HEK293 (cell line): ENCODE results near the gene SLCO4A1.

Experiments used
- HIC1 ChIP-seq: fragments of 450-650 bp; formaldehyde crosslinking; IDR thresholded peaks from 2 replicates; pipeline ENCODE4 v1.5.1; 2016; ENCODE audit warnings: missing biosample characterization, missing genetic modification characterization
- IKZF3 ChIP-seq: fragments of 450-650 bp; IDR thresholded peaks from 2 replicates; pipeline ENCODE4 v1.5.0; 2018; ENCODE audit warnings: missing biosample characterization, mild to moderate bottlenecking, missing genetic modification characterization, moderate library complexity
- KLF10 ChIP-seq: fragments of 450-650 bp; IDR thresholded peaks from 2 replicates; pipeline ENCODE4 v1.5.1; 2018; ENCODE audit warnings: missing biosample characterization, mild to moderate bottlenecking, missing genetic modification characterization
- KLF9 ChIP-seq: fragments of 450-650 bp; formaldehyde crosslinking; IDR thresholded peaks from 2 replicates; pipeline ENCODE4 v1.5.1; 2016; ENCODE audit warnings: missing biosample characterization, missing genetic modification characterization, low read depth
- PRDM4 ChIP-seq: fragments of 450-650 bp; formaldehyde crosslinking; IDR thresholded peaks from 2 replicates; pipeline ENCODE4 v1.5.1; 2017; ENCODE audit warnings: missing biosample characterization, missing genetic modification characterization
- SP2 ChIP-seq: fragments of 450-650 bp; formaldehyde crosslinking; IDR thresholded peaks from 2 replicates; pipeline ENCODE4 v1.5.1; 2016; ENCODE audit warnings: missing biosample characterization, missing genetic modification characterization
- WT1 ChIP-seq: fragments of 450-650 bp; formaldehyde crosslinking; IDR thresholded peaks from 2 replicates; pipeline ENCODE4 v1.5.1; 2016; ENCODE audit warnings: missing biosample characterization, missing genetic modification characterization
- ZBTB17 ChIP-seq: fragments of 450-650 bp; formaldehyde crosslinking; IDR thresholded peaks from 2 replicates; pipeline ENCODE4 v1.5.1; 2016; ENCODE audit warnings: missing biosample characterization, missing genetic modification characterization
- ZBTB7A ChIP-seq: fragments of 450-650 bp; formaldehyde crosslinking; IDR thresholded peaks from 2 replicates; pipeline ENCODE4 v1.5.1; 2016; ENCODE audit warnings: low read depth, missing biosample characterization, missing genetic modification characterization
- ZFHX2 ChIP-seq: fragments of 450-650 bp; formaldehyde crosslinking; conservative IDR thresholded peaks from 2 replicates; pipeline ENCODE4 v1.5.1; 2016; ENCODE audit warnings: missing biosample characterization, missing genetic modification characterization
- ZNF121 ChIP-seq: fragments of 450-650 bp; formaldehyde crosslinking; IDR thresholded peaks from 2 replicates; pipeline ENCODE4 v1.5.1; 2016; ENCODE audit warnings: missing biosample characterization, missing genetic modification characterization
- ZNF24 ChIP-seq: fragments of 450-650 bp; formaldehyde crosslinking; IDR thresholded peaks from 2 replicates; pipeline ENCODE4 v1.5.1; 2016; ENCODE audit warnings: missing biosample characterization, missing genetic modification characterization
- ZNF26 ChIP-seq: fragments of 450-650 bp; formaldehyde crosslinking; IDR thresholded peaks from 2 replicates; pipeline ENCODE4 v1.5.1; 2016; ENCODE audit warnings: missing biosample characterization, missing genetic modification characterization
- ZNF394 ChIP-seq: fragments of 450-650 bp; formaldehyde crosslinking; IDR thresholded peaks from 2 replicates; pipeline ENCODE4 v1.5.1; 2016; ENCODE audit warnings: missing biosample characterization, missing genetic modification characterization, mild to moderate bottlenecking, moderate library complexity, borderline replicate concordance
- ZNF404 ChIP-seq: fragments of 450-650 bp; formaldehyde crosslinking; IDR thresholded peaks from 2 replicates; pipeline ENCODE4 v1.5.1; 2017; ENCODE audit warnings: missing biosample characterization, missing genetic modification characterization
- ZNF449 ChIP-seq: fragments of 450-650 bp; formaldehyde crosslinking; IDR thresholded peaks from 2 replicates; pipeline ENCODE4 v1.5.1; 2017; ENCODE audit warnings: missing biosample characterization, mild to moderate bottlenecking, missing genetic modification characterization, moderate library complexity
- ZNF513 ChIP-seq: fragments of 450-650 bp; IDR thresholded peaks from 2 replicates; pipeline ENCODE4 v1.5.1; 2018; ENCODE audit warnings: missing biosample characterization, missing genetic modification characterization
- ZNF521 ChIP-seq: fragments of 450-650 bp; formaldehyde crosslinking; IDR thresholded peaks from 2 replicates; pipeline ENCODE4 v1.5.1; 2017; ENCODE audit warnings: missing biosample characterization, mild to moderate bottlenecking, missing genetic modification characterization
- ZNF623 ChIP-seq: fragments of 450-650 bp; formaldehyde crosslinking; IDR thresholded peaks from 2 replicates; pipeline ENCODE4 v1.5.1; 2016; ENCODE audit warnings: missing biosample characterization, missing genetic modification characterization
- ZNF654 ChIP-seq: fragments of 450-650 bp; formaldehyde crosslinking; IDR thresholded peaks from 2 replicates; pipeline ENCODE4 v1.5.1; 2016; ENCODE audit warnings: low read depth, missing biosample characterization, missing genetic modification characterization
- ZNF692 ChIP-seq: fragments of 450-650 bp; formaldehyde crosslinking; IDR thresholded peaks from 2 replicates; pipeline ENCODE4 v1.5.1; 2016; ENCODE audit warnings: missing biosample characterization, missing genetic modification characterization
- ZNF776 ChIP-seq: fragments of 450-650 bp; formaldehyde crosslinking; IDR thresholded peaks from 2 replicates; pipeline ENCODE4 v1.5.0; 2017; ENCODE audit warnings: missing biosample characterization, missing genetic modification characterization, borderline replicate concordance
- ZNF830 ChIP-seq: fragments of 450-650 bp; IDR thresholded peaks from 2 replicates; pipeline ENCODE4 v1.5.0; 2018; ENCODE audit warnings: missing biosample characterization, missing genetic modification characterization, low read depth, mild to moderate bottlenecking, moderate library complexity
- ZSCAN18 ChIP-seq: fragments of 450-650 bp; formaldehyde crosslinking; IDR thresholded peaks from 2 replicates; pipeline ENCODE4 v1.5.1; 2016; ENCODE audit warnings: missing biosample characterization, missing genetic modification characterization

The SLCO4A1 gene

GRCh38 chr20:62623488-62624324 lies 18.6 kb upstream of the SLCO4A1 start (continued):
- TF ChIP-seq ZSCAN18 (tag by site-specific recombination) (no peak), ZNF121 (tag by site-specific recombination) (peak; percentile 89; the same call in 1 of the 2 replicates), ZBTB7A (no peak), ZFHX2 (peak; percentile 85), ZBTB17 (tag by site-specific recombination) (peak; percentile 40; the same call in 1 of the 2 replicates), ZNF623 (tag by site-specific recombination) (no peak), ZNF24 (tag by site-specific recombination) (no peak), ZNF394 (tag by site-specific recombination) (peak; percentile 62; the same call in 1 of the 2 replicates), KLF9 (peak; percentile 99), KLF10 (tag by site-specific recombination) (peak; percentile 90), ZNF513 (no peak), ZNF830 (tag by site-specific recombination) (no peak), PRDM4 (tag by site-specific recombination) (0 out of 2 replicates have a peak, but pooled peaks have one; percentile 45), IKZF3 (tag by site-specific recombination) (peak; percentile 79), ZNF449 (tag by site-specific recombination) (peak; percentile 88), ZNF692 (tag by site-specific recombination) (0 out of 2 replicates have a peak, but pooled peaks have one; percentile 13), WT1 (tag by site-specific recombination) (0 out of 2 replicates have a peak, but pooled peaks have one; percentile 12), ZNF776 (tag by site-specific recombination) (no peak), ZNF521 (tag by site-specific recombination) (no peak), ZNF404 (no peak), HIC1 (tag by site-specific recombination) (peak; percentile 35; the same call in 1 of the 2 replicates), SP2 (tag by site-specific recombination) (peak; percentile 51), ZNF26 (tag by site-specific recombination) (no peak), ZNF654 (tag by site-specific recombination) (no peak)
